HG03139 (cell line): ENCODE measurements around the gene HLCS.

Source experiments
- ATAC-seq: cut with Tn5 transposase; IDR thresholded peaks from one replicate; pipeline ENCODE4 v1.9.1; 2021; ENCODE audit not compliant: unreplicated experiment

The HLCS gene

DNA sequence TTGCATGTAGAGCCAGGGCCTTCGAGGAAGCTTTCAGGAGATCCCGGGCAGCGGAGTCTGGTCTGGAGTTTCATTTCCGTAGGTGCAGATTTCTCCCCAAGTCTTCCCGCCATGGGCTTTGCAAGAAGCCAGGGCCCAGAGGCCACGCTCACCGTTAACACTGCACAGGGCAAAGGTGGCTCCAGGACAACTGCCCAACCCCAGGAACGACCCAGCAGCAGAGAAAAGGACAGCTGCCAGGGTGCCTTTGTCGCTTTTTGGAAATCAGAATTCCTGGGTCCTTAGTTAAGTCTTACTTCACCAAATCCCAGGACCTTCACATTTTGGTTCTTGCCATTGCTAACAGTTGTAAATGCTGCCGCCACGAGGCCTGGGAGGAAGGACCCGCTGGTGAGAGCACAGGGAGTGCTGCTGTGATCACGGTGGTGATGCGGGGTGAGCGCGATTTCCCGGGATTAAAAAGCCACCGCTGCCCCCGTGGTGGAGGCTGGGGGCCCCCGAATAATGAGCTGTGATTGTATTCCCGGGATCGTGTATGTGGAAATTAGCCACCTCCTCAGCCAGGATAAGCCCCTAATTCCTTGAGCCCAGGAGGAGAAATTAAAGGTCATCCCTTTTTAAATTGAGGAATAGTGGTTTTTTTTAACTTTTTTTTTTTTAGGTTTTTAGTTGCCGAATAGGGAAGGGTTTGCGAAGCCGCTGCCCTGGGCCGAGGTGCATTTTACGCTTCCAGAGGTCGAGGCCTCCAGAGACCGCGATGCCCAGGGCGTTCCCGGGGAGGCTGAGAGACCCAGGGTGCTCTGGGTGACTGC lies 259.3 kb downstream of the HLCS start:
- no peak for ATAC-seq

DNA sequence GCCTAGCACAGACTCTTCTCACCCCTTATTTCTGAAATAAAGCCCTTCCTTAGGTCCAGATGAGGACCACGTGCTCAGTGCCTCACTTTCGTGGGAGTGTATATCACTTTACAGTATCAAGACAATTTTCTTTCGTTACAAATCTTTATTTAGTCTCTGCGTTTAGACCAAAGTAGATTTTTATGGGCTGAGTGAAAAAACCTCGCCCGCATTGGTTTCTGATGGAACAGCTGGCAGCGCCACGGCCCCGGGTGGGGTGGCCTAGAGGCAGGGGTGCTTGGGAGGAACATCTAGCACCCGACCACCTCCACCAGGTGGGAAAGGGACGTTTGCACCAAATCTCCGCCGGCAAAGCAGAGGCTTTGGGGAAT lies 260.0 kb downstream of the HLCS start:
- no peak for ATAC-seq

DNA sequence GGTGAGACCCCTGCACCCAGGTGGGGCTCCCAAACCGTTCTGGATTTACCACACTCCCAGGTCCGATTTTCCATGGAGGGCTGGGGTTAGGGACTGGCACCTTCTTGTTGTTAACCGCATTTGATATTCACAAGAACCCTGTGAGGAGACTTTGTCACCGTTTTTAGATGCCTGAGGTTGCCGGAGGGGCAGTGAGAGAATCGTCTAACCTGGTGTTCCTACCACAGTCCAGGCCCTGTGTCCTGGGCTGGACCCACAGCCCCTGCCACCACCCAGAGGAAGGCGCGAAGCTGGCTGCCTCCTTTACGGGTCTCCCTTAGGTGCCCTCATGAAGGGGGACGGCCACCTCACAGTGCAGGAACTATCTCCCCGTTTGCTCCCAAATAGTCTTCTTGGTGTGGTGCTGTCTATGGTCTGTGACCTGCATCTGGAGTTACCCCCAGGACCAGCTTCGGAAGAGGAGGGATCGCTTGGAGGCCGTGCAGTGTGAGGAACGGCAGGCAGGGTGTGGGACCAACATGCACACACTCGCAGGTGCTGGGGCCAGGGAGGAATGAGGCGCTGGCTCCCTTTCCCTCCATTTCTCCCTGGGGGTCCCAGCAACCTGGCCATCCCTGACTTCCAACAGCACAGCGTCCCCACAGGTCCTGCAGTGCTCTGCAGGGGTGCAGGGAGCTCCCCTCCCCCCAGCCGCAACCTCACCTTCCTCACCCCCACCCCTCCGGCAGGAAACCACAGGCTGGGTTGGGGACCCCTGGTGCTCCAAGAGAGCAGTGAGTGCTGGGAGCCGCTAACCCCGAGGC lies 260.6 kb downstream of the HLCS start:
- no peak for ATAC-seq

GRCh38 chr21:36704958-36705678 lies 261.4 kb downstream of the HLCS start:
- ATAC-seq = no peak

GRCh38 chr21:36704281-36704957 lies 262.1 kb downstream of the HLCS start:
- ATAC-seq = no peak

- no peak for ATAC-seq
Measured at GRCh38 chr21:36703626-36704280, 262.7 kb downstream of the HLCS start.

GRCh38 chr21:36703123-36703522 lies 263.3 kb downstream of the HLCS start:
- no peak for ATAC-seq

GRCh38 chr21:36702622-36702968 lies 263.9 kb downstream of the HLCS start:
- ATAC-seq = no peak

DNA sequence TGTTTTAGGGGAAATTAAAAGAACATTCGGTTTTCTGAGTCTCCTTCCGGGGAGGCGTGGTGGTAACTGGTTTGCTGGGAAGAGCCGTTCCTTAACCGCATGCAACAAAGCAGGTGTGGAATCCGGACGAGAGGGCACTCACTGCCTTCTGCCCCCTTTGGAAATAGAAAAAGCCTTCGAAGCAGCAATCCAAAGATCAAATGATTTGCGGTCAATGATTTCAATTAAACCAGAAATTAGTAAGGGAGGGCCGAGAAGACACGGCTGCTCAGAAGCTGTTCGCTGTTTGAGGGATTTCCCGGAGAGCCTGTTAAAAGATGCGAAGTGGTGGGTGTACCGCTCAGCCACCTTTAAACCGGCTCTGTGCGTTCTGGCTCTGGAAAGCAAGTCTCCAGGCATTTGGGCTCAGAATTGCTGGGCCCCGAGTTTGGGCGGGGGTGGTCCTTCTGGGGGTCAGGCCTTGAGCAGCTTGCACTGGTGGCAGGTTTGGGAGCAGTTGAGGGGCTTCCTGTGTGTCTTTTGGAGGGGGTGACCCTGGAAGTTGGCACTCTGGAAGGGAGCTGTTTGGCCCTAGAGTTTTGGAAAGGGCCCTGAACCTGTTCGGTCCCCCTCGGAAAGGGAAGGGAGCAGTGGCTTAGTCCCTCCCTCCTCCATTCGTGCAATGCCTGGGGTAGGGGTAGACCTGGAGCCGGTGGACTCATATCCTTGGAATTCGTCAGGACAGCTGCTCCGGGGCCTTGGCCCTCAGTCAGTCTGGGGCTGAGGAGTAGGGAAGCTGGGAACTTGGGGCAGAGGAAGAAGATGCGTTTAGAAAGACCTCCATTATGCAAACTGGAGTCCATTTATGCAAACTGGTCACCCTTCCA lies 264.5 kb downstream of the HLCS start:
- no peak for ATAC-seq

DNA sequence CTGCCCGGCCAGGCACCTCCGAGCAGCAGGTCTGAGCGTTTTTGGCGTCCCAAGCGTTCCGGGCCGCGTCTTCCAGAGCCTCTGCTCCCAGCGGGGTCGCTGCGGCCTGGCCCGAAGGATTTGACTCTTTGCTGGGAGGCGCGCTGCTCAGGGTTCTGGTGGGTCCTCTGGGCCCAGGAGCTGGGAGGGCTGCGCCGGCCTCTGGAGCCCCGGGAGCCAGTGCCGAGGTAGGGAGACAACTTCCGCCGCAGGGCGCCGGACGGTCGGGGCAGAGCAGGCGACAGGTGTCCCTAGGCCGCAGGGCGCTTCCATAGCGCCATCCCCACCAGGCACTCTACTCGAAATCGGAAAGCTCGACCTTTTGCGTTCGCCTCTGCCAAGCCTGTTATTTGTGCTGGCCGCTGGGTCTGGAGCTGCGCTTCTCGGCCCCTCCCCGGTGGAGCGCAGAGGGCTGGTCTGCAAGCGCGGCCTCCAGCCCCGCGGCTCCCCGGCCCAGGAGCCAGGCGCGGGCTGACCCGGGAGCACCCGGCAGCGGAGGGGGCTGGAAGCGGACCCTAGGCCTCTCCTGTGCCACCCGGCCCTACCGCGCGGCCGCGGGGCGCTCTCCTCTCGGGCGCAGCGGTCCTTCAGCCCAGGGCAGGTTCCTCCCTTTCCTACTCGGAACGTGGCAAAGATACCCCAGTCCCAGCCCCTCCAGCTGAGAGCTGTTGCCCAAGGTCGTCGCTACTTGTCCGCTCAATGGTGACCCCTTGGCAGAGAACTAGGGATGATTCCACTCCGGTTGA lies 265.3 kb downstream of the HLCS start:
- no peak for ATAC-seq
